Tongue (tissue), 2 donors: ENCODE measurements around the gene USP7. TPM values are rescaled to one million over a fixed set of nuclear protein-coding genes. Genes with fewer than 3 reads are reported as not detected.
"Not testable (repeated sequence)": the region's sequence is repeated elsewhere in the genome, so short reads cannot be mapped to it uniquely, and the experiment has no call there.

Experiments used
- DNase-seq: peaks from one replicate; pipeline ENCODE4 v3.0.0-alpha.2; 2015
- total RNA-seq: library from RNA; depleted of rRNA; stranded (reverse); fragments of >200 nt; gene quantifications from one replicate; pipeline ENCODE4 v1.2.3, GENCODE V29; 2014

The USP7 gene
- total RNA-seq, 1 donor from 2014 or later = 103 TPM

GRCh38 chr16:8972843-8973586 is 9.3 kb upstream of the USP7 start:
- no peak for DNase-seq

GRCh38 chr16:8971416-8971815 is 7.7 kb upstream of the USP7 start:
- DNase-seq = no peak

- not testable (repeated sequence) for DNase-seq
Observed at GRCh38 chr16:8969202-8969897, 5.6 kb upstream of the USP7 start.

GRCh38 chr16:8968054-8968453 is 4.3 kb upstream of the USP7 start:
- DNase-seq = not testable (repeated sequence)

GRCh38 chr16:8967132-8967821 is 3.6 kb upstream of the USP7 start:
- no peak for DNase-seq

- no peak for DNase-seq
Observed at GRCh38 chr16:8966817-8967131, 3.1 kb upstream of the USP7 start.

GRCh38 chr16:8964462-8964861 is 756 bp upstream of the USP7 start:
- no peak for DNase-seq

GRCh38 chr16:8963010-8963820 is 491 bp downstream of the USP7 start:
- no peak for DNase-seq

GRCh38 chr16:8962393-8963009 is 1.2 kb downstream of the USP7 start:
- DNase-seq = peak; percentile 43

- DNase-seq = no peak
Observed at GRCh38 chr16:8961811-8962390, 1.8 kb downstream of the USP7 start.

- DNase-seq = no peak
Observed at GRCh38 chr16:8960788-8961109, 3.0 kb downstream of the USP7 start.

- DNase-seq = peak; percentile 43
Observed at GRCh38 chr16:8959921-8960787, 3.6 kb downstream of the USP7 start.

GRCh38 chr16:8958344-8959167 is 5.2 kb downstream of the USP7 start:
- no peak for DNase-seq

GRCh38 chr16:8957509-8958157 is 6.1 kb downstream of the USP7 start:
- no peak for DNase-seq

- no peak for DNase-seq
Observed at GRCh38 chr16:8957063-8957397, 6.7 kb downstream of the USP7 start.

- DNase-seq = no peak
Observed at GRCh38 chr16:8956265-8957062, 7.2 kb downstream of the USP7 start.

- DNase-seq = no peak
Observed at GRCh38 chr16:8955828-8956227, 7.9 kb downstream of the USP7 start.

- DNase-seq = no peak
Observed at GRCh38 chr16:8953064-8953463, 10.6 kb downstream of the USP7 start.

- DNase-seq = no peak
Observed at GRCh38 chr16:8952281-8952751, 11.4 kb downstream of the USP7 start.
